Smooth muscle cell (in vitro differentiated cells): ENCODE measurements around the gene PRKCD. TPM values are rescaled to one million over a fixed set of nuclear protein-coding genes. Genes with fewer than 3 reads are reported as not detected.

Experiments
- DNase-seq: peaks from one replicate; lab custom pipeline; 2025; ENCODE audit not compliant: unreplicated experiment; lab: John Stamatoyannopoulos, UW
- H2AFZ ChIP-seq: fragments of 200-600 bp; sonication (generic); 2 replicates; pipeline ENCODE4 v1.6.0; 2016; ENCODE audit warnings: antibody characterized with exemption, low read depth, mild to moderate bottlenecking
- H3F3A ChIP-seq: fragments of 200-600 bp; sonication (generic); 2 replicates; pipeline ENCODE4 v1.6.0; 2017; ENCODE audit warnings: antibody characterized with exemption, low read depth
- H3K27ac ChIP-seq: fragments of 200-600 bp; sonication (generic); 2 replicates; pipeline ENCODE4 v1.5.1; 2016; ENCODE audit warnings: low read depth, mild to moderate bottlenecking
- H3K27me3 ChIP-seq: fragments of 200-600 bp; sonication (generic); 2 replicates; pipeline ENCODE4 v1.6.1; 2016; ENCODE audit warnings: low read depth, mild to moderate bottlenecking
- H3K36me3 ChIP-seq: fragments of 200-600 bp; sonication (generic); 2 replicates; pipeline ENCODE4 v1.5.1; 2016; ENCODE audit warnings: low read depth
- H3K4me1 ChIP-seq: fragments of 200-600 bp; sonication (generic); 2 replicates; pipeline ENCODE4 v1.5.1; 2016; ENCODE audit warnings: low read depth
- H3K4me2 ChIP-seq: fragments of 200-600 bp; sonication (generic); 2 replicates; pipeline ENCODE4 v1.6.0; 2016; ENCODE audit warnings: mild to moderate bottlenecking
- H3K4me3 ChIP-seq: fragments of 200-600 bp; sonication (generic); 2 replicates; pipeline ENCODE4 v1.5.1; 2016; ENCODE audit warnings: mild to moderate bottlenecking
- H3K79me2 ChIP-seq: fragments of 200-600 bp; sonication (generic); 2 replicates; pipeline ENCODE4 v1.6.0; 2016; ENCODE audit warnings: low read depth, mild to moderate bottlenecking
- H3K9ac ChIP-seq: fragments of 200-600 bp; sonication (generic); 2 replicates; pipeline ENCODE4 v1.6.0; 2016; ENCODE audit warnings: low read depth
- H3K9me3 ChIP-seq: fragments of 200-600 bp; sonication (generic); replicated peaks from 2 replicates; pipeline ENCODE4 v1.5.1; 2016; ENCODE audit warnings: low read depth
- H4K20me1 ChIP-seq: fragments of 200-600 bp; sonication (generic); 2 replicates; pipeline ENCODE4 v1.6.0; 2016; ENCODE audit warnings: low read depth
- WGBS: methylation state at CpG from one replicate; pipeline ENCODE4 v1.1.7; 2016; ENCODE audit warnings: low lambda C conversion rate; 5-methylcytosine and 5-hydroxymethylcytosine counted together
- polyA plus RNA-seq: library from polyadenylated mRNA; unstranded; fragments of >200 nt; fragmentation: Nextera tagmentation; extraction: Ambion mirVana; gene quantifications from 2 replicates; pipeline ENCODE4 v1.2.1, GENCODE V29; 2016
- total RNA-seq: library from RNA; depleted of rRNA; stranded (reverse); fragments of >200 nt; gene quantifications from 2 replicates; pipeline ENCODE4 v1.2.3, GENCODE V29; 2014
- TF ChIP-seq, protein P1 (sequence below): fragments of 200-600 bp; sonication (generic); IDR thresholded peaks from 2 replicates; pipeline ENCODE4 v1.5.1; 2017; ENCODE audit warnings: borderline replicate concordance, mild to moderate bottlenecking, antibody characterized with exemption; ENCODE audit not compliant: insufficient read depth, poor library complexity, severe bottlenecking

Gene PRKCD
- total and polyA plus RNA-seq, 2 experiments from 2014 or later, result 6.1 to 22.5 TPM

DNA sequence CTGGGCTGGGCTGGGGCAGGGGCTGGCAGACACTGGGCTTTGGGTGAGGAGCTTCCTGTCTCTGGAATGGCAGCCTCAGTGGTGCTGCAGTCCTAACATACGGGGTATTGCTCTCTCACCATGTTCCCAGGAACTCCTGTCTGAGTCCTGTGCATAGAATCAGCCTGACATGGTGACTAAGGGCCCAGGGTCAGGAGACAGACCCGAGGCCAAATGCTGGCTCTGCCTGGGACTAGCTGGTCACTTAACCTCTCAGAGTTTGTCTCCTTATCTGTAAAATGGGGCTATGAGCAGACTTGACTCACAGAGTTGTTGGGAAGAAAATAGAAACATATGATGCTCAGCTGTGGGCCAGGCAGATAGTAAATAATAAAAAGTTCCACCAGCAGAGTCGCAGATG is 28.3 kb downstream of the PRKCD start:
- DNase-seq, result no peak
- WGBS, result 88% methylated on average over 3 of the region's 3 CpGs
- TF ChIP-seq, protein P1, sequence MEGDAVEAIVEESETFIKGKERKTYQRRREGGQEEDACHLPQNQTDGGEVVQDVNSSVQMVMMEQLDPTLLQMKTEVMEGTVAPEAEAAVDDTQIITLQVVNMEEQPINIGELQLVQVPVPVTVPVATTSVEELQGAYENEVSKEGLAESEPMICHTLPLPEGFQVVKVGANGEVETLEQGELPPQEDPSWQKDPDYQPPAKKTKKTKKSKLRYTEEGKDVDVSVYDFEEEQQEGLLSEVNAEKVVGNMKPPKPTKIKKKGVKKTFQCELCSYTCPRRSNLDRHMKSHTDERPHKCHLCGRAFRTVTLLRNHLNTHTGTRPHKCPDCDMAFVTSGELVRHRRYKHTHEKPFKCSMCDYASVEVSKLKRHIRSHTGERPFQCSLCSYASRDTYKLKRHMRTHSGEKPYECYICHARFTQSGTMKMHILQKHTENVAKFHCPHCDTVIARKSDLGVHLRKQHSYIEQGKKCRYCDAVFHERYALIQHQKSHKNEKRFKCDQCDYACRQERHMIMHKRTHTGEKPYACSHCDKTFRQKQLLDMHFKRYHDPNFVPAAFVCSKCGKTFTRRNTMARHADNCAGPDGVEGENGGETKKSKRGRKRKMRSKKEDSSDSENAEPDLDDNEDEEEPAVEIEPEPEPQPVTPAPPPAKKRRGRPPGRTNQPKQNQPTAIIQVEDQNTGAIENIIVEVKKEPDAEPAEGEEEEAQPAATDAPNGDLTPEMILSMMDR, result no peak
- no peak overlapping the region for H3K27ac ChIP-seq
- no peak overlapping the region for H2AFZ ChIP-seq
- no peaks in the 10 kb centered on the region for H3F3A ChIP-seq
- no peaks in the 10 kb centered on the region for H4K20me1 ChIP-seq
- H3K36me3 ChIP-seq, result no peaks in the 10 kb centered on the region
- H3K4me2 ChIP-seq, result no peak overlapping the region
- no peaks in the 10 kb centered on the region for H3K79me2 ChIP-seq
- H3K4me1 ChIP-seq, result no peaks in the 10 kb centered on the region
- H3K9me3 ChIP-seq, result no peaks in the 10 kb centered on the region
- no peak overlapping the region for H3K4me3 ChIP-seq
- no peaks in the 10 kb centered on the region for H3K27me3 ChIP-seq
- H3K9ac ChIP-seq, result no peak overlapping the region

DNA sequence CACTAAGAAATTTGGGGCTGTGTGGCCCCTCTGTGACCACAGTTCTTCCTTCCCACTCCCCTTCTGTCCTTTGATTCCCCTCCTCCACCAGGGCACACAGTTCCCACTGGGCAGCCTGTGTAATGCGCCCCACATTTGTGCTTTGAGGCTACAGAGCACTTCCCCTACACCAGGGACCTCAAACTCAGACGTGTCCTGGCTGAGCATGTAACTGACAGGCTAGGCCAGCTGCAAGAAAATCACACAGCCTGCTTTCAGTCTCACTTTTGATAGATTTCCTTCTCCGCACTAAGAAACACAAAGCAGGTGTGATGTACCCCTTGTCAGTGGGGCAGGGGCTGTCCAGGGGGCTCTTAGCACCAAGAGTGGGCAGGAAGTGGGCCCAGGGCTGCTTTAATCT is 29.6 kb downstream of the PRKCD start:
- no peaks in the 10 kb centered on the region for H3K27me3 ChIP-seq
- H3F3A ChIP-seq, result no peaks in the 10 kb centered on the region
- WGBS, result 93% methylated on average over 3 of the region's 3 CpGs
- no peak overlapping the region for H3K4me2 ChIP-seq
- TF ChIP-seq, protein P1, result no peak
- H3K4me1 ChIP-seq, result no peaks in the 10 kb centered on the region
- H3K4me3 ChIP-seq, result no peak overlapping the region
- H3K9ac ChIP-seq, result no peak overlapping the region
- no peak overlapping the region for H2AFZ ChIP-seq
- no peaks in the 10 kb centered on the region for H3K9me3 ChIP-seq
- no peaks in the 10 kb centered on the region for H3K36me3 ChIP-seq
- no peaks in the 10 kb centered on the region for H4K20me1 ChIP-seq
- H3K79me2 ChIP-seq, result no peaks in the 10 kb centered on the region
- H3K27ac ChIP-seq, result no peak overlapping the region
- no peak for DNase-seq

DNA sequence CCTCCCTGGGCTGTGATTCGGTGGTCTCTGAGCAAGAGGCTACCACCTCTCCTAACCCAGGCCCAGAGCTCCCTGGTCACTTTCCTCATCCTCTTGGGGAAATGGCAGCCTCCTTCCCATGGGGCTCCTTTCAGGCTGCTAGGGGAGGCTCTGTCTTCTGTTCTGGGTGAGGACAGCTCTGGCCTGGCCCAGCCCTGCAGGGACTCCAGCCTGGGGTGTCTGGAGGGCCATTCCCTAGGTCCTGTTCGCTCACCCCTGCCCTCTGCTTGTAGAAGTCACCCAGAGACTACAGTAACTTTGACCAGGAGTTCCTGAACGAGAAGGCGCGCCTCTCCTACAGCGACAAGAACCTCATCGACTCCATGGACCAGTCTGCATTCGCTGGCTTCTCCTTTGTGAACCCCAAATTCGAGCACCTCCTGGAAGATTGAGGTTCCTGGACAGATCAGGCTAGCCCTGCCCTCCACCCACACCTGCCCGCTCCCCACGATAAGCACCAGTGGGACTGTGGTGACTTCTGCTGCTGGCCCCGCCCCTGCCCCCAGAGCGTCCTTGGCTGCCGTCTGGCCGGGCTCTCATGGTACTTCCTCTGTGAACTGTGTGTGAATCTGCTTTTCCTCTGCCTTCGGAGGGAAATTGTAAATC is 30.9 kb downstream of the PRKCD start:
- H3K27ac ChIP-seq, result no peak overlapping the region
- H3K9me3 ChIP-seq, result no peaks in the 10 kb centered on the region
- H3K4me2 ChIP-seq, result no peak overlapping the region
- H3K9ac ChIP-seq, result no peak overlapping the region
- H4K20me1 ChIP-seq, result no peaks in the 10 kb centered on the region
- TF ChIP-seq, protein P1, result no peak
- no peaks in the 10 kb centered on the region for H3K79me2 ChIP-seq
- H3K4me3 ChIP-seq, result no peak overlapping the region
- no peaks in the 10 kb centered on the region for H3K36me3 ChIP-seq
- no peaks in the 10 kb centered on the region for H3K27me3 ChIP-seq
- no peak for DNase-seq
- H2AFZ ChIP-seq, result no peak overlapping the region
- no peaks in the 10 kb centered on the region for H3F3A ChIP-seq
- WGBS, result 96% methylated on average over 16 of the region's 16 CpGs
- H3K4me1 ChIP-seq, result peaks cover 5% of the 10 kb centered on the region

DNA sequence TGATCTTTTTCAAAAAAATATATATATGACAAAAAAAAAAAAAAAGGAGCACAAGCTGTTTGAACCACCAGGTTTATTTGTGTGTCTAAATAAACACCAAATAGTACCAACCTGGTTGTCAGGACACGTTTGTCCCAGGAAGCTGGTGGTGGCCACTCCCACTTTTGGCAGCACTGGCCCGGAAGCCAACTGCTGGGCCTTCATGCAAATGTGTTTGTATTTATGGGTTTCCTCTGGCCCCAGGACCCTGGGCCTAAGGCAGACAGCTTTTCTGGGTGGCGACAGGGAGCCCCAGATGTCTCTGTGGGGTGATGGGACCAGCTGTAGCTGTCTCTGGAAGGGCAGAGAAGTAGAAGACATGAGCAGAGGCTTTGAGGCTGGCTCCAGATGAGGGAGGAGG is 31.6 kb downstream of the PRKCD start:
- TF ChIP-seq, protein P1, result no peak
- no peaks in the 10 kb centered on the region for H3K36me3 ChIP-seq

More for the DNA sequence above, 31.6 kb downstream of the PRKCD start:
- H3K4me1 ChIP-seq, result peaks cover 5% of the 10 kb centered on the region
- no peaks in the 10 kb centered on the region for H4K20me1 ChIP-seq
- WGBS, result 85% methylated on average over 3 of the region's 3 CpGs
- H3K4me2 ChIP-seq, result no peak overlapping the region
- no peak overlapping the region for H3K9ac ChIP-seq
- H2AFZ ChIP-seq, result no peak overlapping the region
- H3K79me2 ChIP-seq, result no peaks in the 10 kb centered on the region
- no peaks in the 10 kb centered on the region for H3K27me3 ChIP-seq
- DNase-seq, result no peak
- no peak overlapping the region for H3K4me3 ChIP-seq
- no peak overlapping the region for H3K27ac ChIP-seq
- H3K9me3 ChIP-seq, result no peaks in the 10 kb centered on the region
- no peaks in the 10 kb centered on the region for H3F3A ChIP-seq
